ENCODE measurements around the gene NRP2.

The NRP2 gene

GRCh38 chr2:205759257-205759656, 77.0 kb downstream of the NRP2 start:
- DNase-seq = no peak

DNA sequence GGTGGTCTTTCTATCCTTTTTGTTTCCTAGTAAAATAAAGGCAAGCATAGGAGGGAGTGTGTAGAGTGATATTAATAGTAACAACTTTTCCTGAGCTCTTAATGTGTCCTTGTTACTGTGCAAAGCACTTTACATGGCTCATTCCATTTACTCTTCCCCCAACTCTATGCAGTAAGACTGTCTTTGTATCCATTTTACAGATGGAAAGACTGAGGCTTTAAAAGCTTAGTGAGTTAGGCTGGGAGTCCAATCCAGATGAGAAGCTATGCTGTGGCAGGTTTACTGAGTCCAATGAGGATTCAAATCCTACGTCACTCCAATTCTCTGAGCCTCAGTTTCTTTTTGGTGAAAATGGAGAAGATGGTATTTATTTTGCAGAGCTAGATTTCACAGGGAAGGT, 77.4 kb downstream of the NRP2 start:
- DNase-seq = no peak

GRCh38 chr2:205760157-205760556, 77.9 kb downstream of the NRP2 start:
- no peak for DNase-seq

- DNase-seq = no peak
Observed at GRCh38 chr2:205761421-205761820, 79.1 kb downstream of the NRP2 start.

- no peak for DNase-seq
Observed at GRCh38 chr2:205762881-205763280, 80.6 kb downstream of the NRP2 start.

- DNase-seq = peak; percentile 65
Observed at GRCh38 chr2:205763708-205764211, 81.5 kb downstream of the NRP2 start.

DNA sequence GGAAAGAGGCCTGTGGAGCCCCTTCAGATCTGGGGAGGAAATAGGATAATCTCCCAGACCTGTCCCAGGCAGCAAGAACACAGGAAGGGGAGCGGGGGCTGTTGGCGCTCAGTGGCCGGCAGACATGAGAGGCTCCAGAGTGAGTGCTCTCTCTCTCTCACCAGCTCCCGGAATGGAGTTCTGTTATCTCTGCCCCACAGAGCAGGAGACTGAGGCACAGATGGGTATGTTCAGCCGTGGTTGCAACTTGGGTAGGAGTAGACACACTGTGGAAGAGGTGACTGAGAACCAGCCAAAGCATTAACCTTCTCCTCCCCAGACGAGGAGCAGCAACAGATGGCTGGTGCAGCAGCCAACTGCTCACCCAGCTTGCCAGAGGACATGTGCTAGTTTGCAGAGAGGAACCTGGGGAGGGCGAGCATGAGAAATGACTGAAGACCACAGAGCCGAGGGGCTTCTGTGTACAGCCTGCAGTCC, 82.0 kb downstream of the NRP2 start:
- DNase-seq = no peak

DNA sequence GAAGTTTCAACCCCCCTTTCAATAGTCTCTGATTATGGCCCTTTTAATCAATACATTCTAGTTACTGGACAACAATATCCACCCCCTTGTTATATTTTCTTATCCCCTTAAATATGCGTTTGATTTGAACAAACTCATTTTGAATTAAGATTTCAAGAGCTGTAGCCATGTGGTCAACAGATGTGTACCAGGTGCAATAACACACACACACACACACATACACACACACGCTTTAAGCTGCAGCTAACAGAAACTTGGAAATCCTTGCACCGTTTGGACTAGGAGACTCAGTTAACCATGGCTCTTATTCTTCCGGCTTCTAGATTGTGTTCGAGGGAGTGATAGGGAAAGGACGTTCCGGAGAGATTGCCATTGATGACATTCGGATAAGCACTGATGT, 82.8 kb downstream of the NRP2 start:
- DNase-seq = no peak

DNA sequence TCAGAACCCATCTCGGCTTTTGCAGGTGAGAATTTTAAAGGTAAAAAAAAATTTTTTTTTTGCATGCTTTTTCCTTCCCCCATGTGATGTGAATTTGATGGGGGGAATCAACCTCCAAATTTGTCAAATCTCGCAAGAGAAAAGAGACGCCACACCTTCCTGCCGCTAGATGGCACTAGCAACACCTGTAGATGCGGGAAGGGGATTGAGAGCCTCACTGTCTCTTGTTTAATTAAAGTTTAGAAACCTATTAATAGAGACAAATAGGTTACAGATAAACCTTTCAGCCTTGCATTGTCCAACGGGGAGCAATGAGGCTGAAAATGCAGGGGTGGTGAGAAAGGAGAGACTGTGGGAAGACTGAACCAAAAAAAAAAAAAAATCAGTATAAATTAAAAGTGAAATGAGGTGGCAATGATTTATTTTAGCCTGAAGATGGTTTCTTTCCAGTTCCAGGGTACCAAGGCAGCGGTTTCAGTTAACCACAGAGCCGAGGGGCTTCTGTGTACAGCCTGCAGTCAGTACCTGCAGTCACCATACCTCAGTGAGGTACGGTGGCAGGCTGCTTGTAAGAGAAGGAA, 84.6 kb downstream of the NRP2 start:
- DNase-seq = peak; percentile 67 to 69

DNA sequence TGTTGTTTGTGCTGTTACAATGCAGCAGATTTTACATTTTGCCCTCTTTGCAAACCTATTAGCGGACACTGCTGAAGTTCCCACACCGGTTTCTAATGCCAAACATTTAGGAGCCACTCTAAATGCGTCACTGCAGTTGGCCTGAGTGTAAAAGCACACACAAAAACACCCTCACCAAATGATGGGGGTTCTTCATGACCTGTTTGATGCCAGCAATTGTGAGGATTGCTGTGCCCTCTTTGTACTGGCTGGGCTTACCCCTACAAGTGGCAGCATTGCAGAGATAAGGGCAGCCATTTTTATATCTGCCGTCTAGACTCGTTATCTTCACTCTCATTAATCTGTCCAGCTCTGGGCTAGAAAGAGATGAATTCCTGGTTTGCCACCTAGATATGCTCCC, 85.3 kb downstream of the NRP2 start:
- no peak for DNase-seq

GRCh38 chr2:205768341-205768740, 86.0 kb downstream of the NRP2 start:
- DNase-seq = no peak

- DNase-seq = no peak
Observed at GRCh38 chr2:205768815-205769494, 86.7 kb downstream of the NRP2 start.

GRCh38 chr2:205769495-205769850, 87.2 kb downstream of the NRP2 start:
- no peak for DNase-seq

DNA sequence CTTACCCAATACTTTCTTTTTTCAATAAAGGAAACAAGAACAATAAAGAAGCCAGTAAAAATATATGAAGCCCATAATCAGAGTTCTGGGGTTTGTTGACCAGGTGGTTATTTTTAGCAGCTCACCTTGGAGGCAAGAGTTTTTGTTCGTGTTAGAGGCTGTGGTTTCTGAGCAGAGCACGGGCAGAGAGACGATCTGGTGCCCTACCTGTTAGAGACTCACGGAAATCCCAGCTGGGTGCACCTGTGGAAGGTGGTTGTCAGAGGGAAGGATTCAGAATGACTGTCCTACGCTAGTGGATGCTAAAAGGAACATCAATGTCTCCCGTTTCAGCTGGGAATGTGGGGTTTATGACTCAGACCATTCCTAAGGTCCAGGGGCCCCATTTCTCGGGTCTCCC, 87.6 kb downstream of the NRP2 start:
- DNase-seq = no peak

- DNase-seq = no peak
Observed at GRCh38 chr2:205770577-205770976, 88.3 kb downstream of the NRP2 start.

DNA sequence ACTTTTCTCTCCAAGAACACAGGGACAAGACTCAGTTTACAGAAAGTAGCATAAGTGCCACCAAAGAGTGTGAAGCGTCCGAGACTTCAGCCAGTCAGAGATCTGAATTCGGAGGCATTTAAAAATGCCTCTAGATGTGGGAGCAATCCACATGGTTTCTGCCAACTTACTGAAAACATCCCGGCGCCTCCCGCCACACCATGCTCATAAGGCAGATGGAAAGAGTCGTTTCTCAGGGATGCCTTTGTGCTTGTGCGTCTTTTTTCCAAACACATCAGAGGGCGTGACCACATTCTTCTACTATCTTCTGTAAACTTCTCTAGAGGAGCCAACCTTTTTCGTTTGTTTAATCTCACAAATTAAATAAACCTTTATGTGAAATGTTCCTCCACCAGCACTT, 88.7 kb downstream of the NRP2 start:
- no peak for DNase-seq

GRCh38 chr2:205771666-205772065, 89.4 kb downstream of the NRP2 start:
- DNase-seq = no peak

DNA sequence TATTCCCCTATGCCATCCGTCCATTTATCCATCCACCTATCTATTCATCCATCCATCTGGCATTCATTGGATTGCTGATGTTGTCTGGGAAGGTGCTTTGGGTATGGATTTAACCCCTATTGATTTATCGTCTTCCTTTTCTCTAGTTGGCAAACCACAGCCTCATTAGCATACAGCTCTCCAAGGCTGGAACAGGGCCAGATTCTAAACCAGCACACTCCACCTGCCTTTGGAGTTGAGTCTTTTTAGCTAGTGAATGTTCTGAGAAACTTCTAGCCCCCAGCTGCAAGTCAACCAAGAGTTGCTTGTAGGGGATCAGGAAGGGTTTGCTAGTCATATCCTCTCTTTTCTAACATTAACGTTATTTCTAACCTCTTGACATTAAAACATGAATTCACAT, 90.7 kb downstream of the NRP2 start:
- DNase-seq = no peak

DNA sequence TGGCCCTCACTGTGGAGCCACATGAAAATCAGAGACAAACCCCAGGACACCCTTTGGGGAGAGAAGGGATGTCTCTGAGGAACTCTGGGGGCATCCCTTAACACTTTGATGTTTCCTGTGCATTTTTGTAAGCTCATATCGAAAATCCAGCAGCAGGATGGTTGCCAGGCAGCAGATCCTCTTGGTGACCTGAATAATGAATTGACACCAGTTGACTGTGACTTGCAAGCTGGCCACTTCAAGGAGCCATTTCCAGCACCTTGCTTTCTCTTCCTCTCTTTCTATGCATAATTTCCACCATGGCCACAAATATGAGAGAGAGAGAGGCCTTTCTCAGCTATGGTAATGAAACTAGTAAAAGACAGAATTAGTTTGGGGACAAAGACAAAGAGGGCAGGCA, 91.7 kb downstream of the NRP2 start:
- DNase-seq = no peak

GRCh38 chr2:205775097-205775877, 93.0 kb downstream of the NRP2 start:
- no peak for DNase-seq

GRCh38 chr2:205776139-205776538, 93.8 kb downstream of the NRP2 start:
- peak; percentile 56 to 62 for DNase-seq

DNA sequence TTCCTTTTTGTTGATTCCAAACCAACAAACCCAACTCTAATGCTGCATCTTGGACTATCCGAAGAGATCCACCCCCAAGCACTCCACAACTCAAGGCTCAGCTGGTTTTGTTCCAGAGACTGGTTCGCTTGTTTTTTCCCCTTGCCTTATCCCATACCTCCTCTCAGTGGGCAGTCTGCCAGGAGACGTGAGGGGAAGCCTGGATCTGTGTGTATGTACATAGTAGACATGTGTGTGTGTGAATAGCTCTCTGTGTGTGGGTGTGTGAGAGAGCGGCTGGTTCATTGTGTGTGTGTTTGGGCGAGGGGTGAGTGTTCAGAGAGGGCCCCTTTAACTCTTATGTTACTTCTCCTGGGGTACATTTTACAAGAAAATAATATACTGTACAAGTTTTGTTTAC, 94.4 kb downstream of the NRP2 start:
- no peak for DNase-seq

DNA sequence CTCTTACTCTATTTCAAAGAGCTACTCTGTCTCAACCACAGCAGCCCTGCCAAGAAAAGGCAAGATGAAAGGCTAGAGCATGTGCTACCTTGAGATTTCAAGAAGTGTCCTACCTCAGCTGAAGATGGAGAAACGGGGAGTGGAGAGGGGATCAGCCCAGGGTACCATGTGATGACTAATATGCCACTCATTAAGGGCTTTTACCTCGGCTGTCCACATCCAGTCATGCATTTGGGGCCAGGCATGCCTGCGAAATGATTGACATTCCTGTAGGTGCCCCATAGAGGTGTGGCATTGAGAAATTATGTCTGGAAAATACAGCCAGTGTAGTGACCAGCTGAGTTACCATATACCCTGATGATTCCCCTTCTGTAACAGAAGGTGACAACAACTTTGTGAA, 96.1 kb downstream of the NRP2 start:
- no peak for DNase-seq

GRCh38 chr2:205780645-205781044, 98.3 kb downstream of the NRP2 start:
- DNase-seq = no peak
